OCI-LY7 (cell line): ENCODE results near the gene ST6GAL1. TPM values are rescaled to one million over a fixed set of nuclear protein-coding genes. Genes with fewer than 3 reads are reported as not detected.
"Not testable (repeated sequence)": the region's sequence is repeated elsewhere in the genome, so short reads cannot be mapped to it uniquely, and the experiment has no call there.

ENCODE experiments used
- BruUV-seq: library from RNA; stranded (reverse); fragments of 400-500 nt; replicated peaks from 2 replicates; lab custom pipeline; 2021; lab: Mats Ljungman, UMichigan
- CTCF ChIA-PET: fragments of 300-600 bp; sonication (Branson Sonifier 250); formaldehyde crosslinking; loops from one replicate; lab custom pipeline; 2022; ENCODE audit warnings: antibody characterized with exemption; ENCODE audit not compliant: unreplicated experiment; lab: Charles Lee
- POLR2A ChIA-PET: fragments of 300-600 bp; sonication (Branson Sonifier 250); formaldehyde crosslinking; loops from one replicate; lab custom pipeline; 2022; ENCODE audit warnings: antibody characterized with exemption; lab: Charles Lee
- DNase-seq: peaks from one replicate; pipeline ENCODE4 v3.0.0-alpha.2; 2015; ENCODE audit warnings: low spot score
- H2AFZ ChIP-seq: fragments of 200-600 bp; sonication (generic), shearing (Covaris generic); 2 replicates; pipeline ENCODE4 v1.6.1; 2014; ENCODE audit warnings: mild to moderate bottlenecking, antibody characterized with exemption, low read length, moderate library complexity
- H3K27ac ChIP-seq: fragments of 200-600 bp; sonication (generic); 2 replicates; pipeline ENCODE4 v1.5.1; 2014; ENCODE audit warnings: mixed run types, low read depth, mild to moderate bottlenecking, moderate library complexity, low read length, inconsistent platforms; ENCODE audit not compliant: poor library complexity, severe bottlenecking
- H3K36me3 ChIP-seq: fragments of 200-600 bp; sonication (generic); 2 replicates; pipeline ENCODE4 v1.6.1; 2014; ENCODE audit warnings: mild to moderate bottlenecking, antibody characterized with exemption, low read length, moderate library complexity, mixed read lengths; ENCODE audit not compliant: insufficient read depth
- H3K4me1 ChIP-seq: fragments of 200-600 bp; sonication (generic); 2 replicates; pipeline ENCODE4 v1.5.1; 2014; ENCODE audit warnings: mild to moderate bottlenecking, low read length; ENCODE audit not compliant: insufficient read depth, poor library complexity, severe bottlenecking
- H3K4me2 ChIP-seq: fragments of 200-600 bp; sonication (generic); 2 replicates; pipeline ENCODE4 v1.6.1; 2014; ENCODE audit warnings: mild to moderate bottlenecking, low read length
- H3K4me3 ChIP-seq: fragments of 200-600 bp; sonication (generic); 2 replicates; pipeline ENCODE4 v1.5.1; 2014; ENCODE audit warnings: mild to moderate bottlenecking, low read depth, low read length; ENCODE audit not compliant: poor library complexity, severe bottlenecking
- H3K79me2 ChIP-seq: fragments of 200-600 bp; sonication (generic); 2 replicates; pipeline ENCODE4 v1.6.1; 2016; ENCODE audit warnings: low read depth, mild to moderate bottlenecking, low read length, moderate library complexity, mixed read lengths; ENCODE audit not compliant: insufficient read depth
- H3K9me2 ChIP-seq: fragments of 200-600 bp; sonication (generic); 2 replicates; pipeline ENCODE4 v1.6.1; 2016; ENCODE audit warnings: mild to moderate bottlenecking, low read length, mixed read lengths; ENCODE audit not compliant: insufficient read depth
- H3K9me3 ChIP-seq: fragments of 200-600 bp; sonication (generic); 2 replicates; pipeline ENCODE4 v1.6.1; 2014; ENCODE audit warnings: mild to moderate bottlenecking, mixed run types, low read length, mixed read lengths
- H4K20me1 ChIP-seq: fragments of 200-600 bp; sonication (generic); 2 replicates; pipeline ENCODE4 v1.6.1; 2014; ENCODE audit warnings: mild to moderate bottlenecking, antibody characterized with exemption, low read length, moderate library complexity, mixed read lengths; ENCODE audit not compliant: insufficient read depth
- EZH2phosphoT487 ChIP-seq: fragments of 200-600 bp; sonication (generic); IDR thresholded peaks from 2 replicates; pipeline ENCODE4 v1.6.1; 2018; ENCODE audit warnings: low read depth, borderline replicate concordance, mild to moderate bottlenecking, mixed run types, antibody characterized with exemption, low read length, moderate library complexity, mixed read lengths
- intact Hi-C: fragments of 100-400 bp; cut with micrococcal nuclease; formaldehyde crosslinking; loops from one replicate; pipeline ENCODE4 v1.10.0; 2022; ENCODE audit not compliant: unreplicated experiment
- total RNA-seq, 2 experiments: library from RNA; depleted of rRNA in 1 of 2; stranded (reverse); fragments of >200 nt in 1 of 2; shearing (Covaris generic) in 1 of 2; gene quantifications; 2 replicates each; pipeline ENCODE4 v1.2.3, GENCODE V29; 2014 to 2022
- TF ChIP-seq, protein P1 (sequence below): fragments of 200-600 bp; sonication (generic); conservative IDR thresholded peaks from 2 replicates; pipeline ENCODE4 v1.5.1; 2014; ENCODE audit warnings: mild to moderate bottlenecking, antibody characterized with exemption, low read length, moderate library complexity, mixed read lengths

ST6GAL1 gene
- total RNA-seq, 2 experiments from 2014 or later = 192 to 375 TPM

DNA sequence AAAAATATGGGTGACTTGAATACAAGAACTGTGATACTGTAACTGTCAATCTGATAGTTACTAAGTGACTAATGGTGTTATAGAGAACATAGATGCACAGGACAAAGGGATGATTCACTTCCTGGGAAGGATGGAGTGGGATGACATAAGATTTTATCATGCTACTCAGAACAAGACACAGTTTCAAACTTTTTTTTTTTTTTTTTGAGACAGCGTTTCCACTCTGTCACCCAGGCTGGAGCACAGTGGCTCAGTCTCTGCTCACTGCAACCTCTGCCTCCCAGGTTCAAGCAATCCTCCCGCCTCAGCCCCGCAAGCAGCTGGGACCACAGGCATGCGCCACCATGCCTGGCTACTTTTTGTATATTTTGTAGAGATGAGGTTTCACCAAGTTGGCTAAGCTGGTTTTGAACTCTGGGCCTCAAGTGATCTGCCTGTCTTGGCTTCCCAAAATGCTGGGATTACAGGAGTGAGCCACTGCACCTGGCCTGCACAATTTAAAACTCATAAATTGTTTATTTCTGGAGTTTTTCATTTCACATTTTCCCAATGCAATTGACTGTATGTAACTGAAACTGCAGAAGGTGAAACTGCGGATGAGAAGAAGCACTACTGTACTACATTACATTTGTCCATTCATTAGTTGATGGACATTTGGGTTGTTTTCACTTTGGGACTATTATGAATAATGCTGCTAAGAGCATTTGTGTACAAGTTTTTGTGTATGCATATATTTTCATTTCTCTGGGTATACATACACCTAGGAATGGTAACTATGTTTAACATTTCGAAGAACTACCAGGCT, 47.2 kb upstream of the ST6GAL1 start:
- TF ChIP-seq, protein P1, sequence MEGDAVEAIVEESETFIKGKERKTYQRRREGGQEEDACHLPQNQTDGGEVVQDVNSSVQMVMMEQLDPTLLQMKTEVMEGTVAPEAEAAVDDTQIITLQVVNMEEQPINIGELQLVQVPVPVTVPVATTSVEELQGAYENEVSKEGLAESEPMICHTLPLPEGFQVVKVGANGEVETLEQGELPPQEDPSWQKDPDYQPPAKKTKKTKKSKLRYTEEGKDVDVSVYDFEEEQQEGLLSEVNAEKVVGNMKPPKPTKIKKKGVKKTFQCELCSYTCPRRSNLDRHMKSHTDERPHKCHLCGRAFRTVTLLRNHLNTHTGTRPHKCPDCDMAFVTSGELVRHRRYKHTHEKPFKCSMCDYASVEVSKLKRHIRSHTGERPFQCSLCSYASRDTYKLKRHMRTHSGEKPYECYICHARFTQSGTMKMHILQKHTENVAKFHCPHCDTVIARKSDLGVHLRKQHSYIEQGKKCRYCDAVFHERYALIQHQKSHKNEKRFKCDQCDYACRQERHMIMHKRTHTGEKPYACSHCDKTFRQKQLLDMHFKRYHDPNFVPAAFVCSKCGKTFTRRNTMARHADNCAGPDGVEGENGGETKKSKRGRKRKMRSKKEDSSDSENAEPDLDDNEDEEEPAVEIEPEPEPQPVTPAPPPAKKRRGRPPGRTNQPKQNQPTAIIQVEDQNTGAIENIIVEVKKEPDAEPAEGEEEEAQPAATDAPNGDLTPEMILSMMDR = no peak
- TF ChIP-seq EZH2phosphoT487 = no peak
- Histone ChIP-seq H3K4me3 (no peak overlapping the region), H3K27ac (no peak overlapping the region), H3K9me3 (no peaks in the 10 kb centered on the region), H2AFZ (no peak overlapping the region), H3K4me2 (no peak overlapping the region), H3K9me2 (no peaks in the 10 kb centered on the region), H3K36me3 (no peaks in the 10 kb centered on the region), H3K4me1 (no peaks in the 10 kb centered on the region), H4K20me1 (no peaks in the 10 kb centered on the region), H3K79me2 (no peaks in the 10 kb centered on the region)
- ChIA-PET POLR2A (no interaction called here), CTCF (no interaction called here)
- no TSS peak for BruUV-seq
- intact Hi-C loops = no loop called here
- no peak for DNase-seq

DNA sequence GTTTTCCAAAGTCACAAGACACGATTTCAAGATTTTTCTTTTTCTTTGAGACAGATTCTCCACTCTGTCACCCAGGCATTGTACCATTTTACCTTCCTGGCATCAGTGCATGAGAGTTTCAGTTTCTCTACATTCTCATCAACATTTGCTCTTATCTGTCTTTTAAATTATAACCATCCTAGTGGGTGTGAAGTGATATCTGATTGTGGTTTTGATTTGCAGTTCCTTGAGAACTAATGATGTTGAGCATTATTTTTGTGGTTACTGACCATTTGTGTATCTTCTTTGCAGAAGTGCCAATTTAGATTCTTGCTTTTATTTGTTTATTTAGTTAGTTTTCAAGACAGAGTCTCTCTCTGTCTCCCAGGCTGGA, 46.7 kb upstream of the ST6GAL1 start:
- Histone ChIP-seq H3K9me3 (no peaks in the 10 kb centered on the region), H3K79me2 (no peaks in the 10 kb centered on the region), H3K9me2 (no peaks in the 10 kb centered on the region), H3K27ac (no peak overlapping the region), H3K4me1 (no peaks in the 10 kb centered on the region), H3K4me2 (no peak overlapping the region), H3K36me3 (no peaks in the 10 kb centered on the region), H4K20me1 (no peaks in the 10 kb centered on the region), H2AFZ (no peak overlapping the region), H3K4me3 (no peak overlapping the region)
- intact Hi-C loops = no loop called here
- DNase-seq = no peak
- ChIA-PET POLR2A (no interaction called here), CTCF (no interaction called here)
- TF ChIP-seq, protein P1 = no peak
- no peak for TF ChIP-seq EZH2phosphoT487
- no TSS peak for BruUV-seq

DNA sequence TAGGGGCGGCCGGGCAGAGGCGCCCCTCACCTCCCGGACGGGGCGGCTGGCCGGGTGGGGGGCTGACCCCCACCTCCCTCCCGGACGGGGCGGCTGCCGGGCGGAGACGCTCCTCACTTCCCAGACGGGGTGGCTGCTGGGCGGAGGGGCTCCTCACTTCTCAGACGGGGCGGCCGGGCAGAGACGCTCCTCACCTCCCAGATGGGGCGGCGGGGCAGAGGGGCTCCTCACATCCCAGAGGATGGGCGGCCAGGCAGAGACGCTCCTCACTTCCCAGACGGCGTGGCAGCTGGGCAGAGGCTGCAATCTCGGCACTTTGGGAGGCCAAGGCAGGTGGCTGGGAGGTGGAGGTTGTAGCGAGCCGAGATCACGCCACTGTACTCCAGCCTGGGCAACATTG, 45.5 kb upstream of the ST6GAL1 start:
- H3K36me3 ChIP-seq, H3K4me2 ChIP-seq, H3K27ac ChIP-seq, POLR2A ChIA-PET, BruUV-seq, H2AFZ ChIP-seq, H3K9me3 ChIP-seq, DNase-seq, H3K4me1 ChIP-seq, H4K20me1 ChIP-seq, H3K4me3 ChIP-seq, CTCF ChIA-PET, H3K79me2 ChIP-seq, H3K9me2 ChIP-seq, intact Hi-C loops: not testable (repeated sequence)
